OCI-LY3 (cell line): Measurements from ENCODE around the gene FOXO1.
A peak's percentile ranks its signal among the peaks of the same experiment; 100 is the strongest.

ENCODE experiments used
- H2AFZ ChIP-seq: fragments of 200-600, 300-600 bp; shearing (Covaris generic); 2 replicates; pipeline ENCODE4 v1.6.0; 2014; ENCODE audit warnings: antibody characterized with exemption, low read depth, low read length
- H3K27ac ChIP-seq: fragments of 200-600, 300-600 bp; sonication (generic); 2 replicates; pipeline ENCODE4 v1.5.1; 2014; ENCODE audit warnings: mild to moderate bottlenecking, low read length, moderate library complexity, mixed read lengths
- H3K27me3 ChIP-seq: fragments of 200-600, 300-600 bp; sonication (generic); 2 replicates; pipeline ENCODE4 v1.6.1; 2014; ENCODE audit warnings: low read depth, low read length, mixed read lengths
- H3K36me3 ChIP-seq: fragments of 200-600, 300-600 bp; sonication (generic); replicated peaks from 2 replicates; pipeline ENCODE3; 2014; ENCODE audit warnings: low read depth, low read length, mixed read lengths
- H3K4me1 ChIP-seq: fragments of 300-600, 200-600 bp; sonication (generic); 2 replicates; pipeline ENCODE4 v1.6.1; 2014; ENCODE audit warnings: low read length, mixed read lengths
- H3K4me2 ChIP-seq: fragments of 200-600, 300-600 bp; sonication (generic); 2 replicates; pipeline ENCODE4 v1.6.1; 2014; ENCODE audit warnings: low read length, mixed read lengths
- H3K4me3 ChIP-seq: fragments of 300-600, 200-600 bp; sonication (generic); 2 replicates; pipeline ENCODE4 v1.5.1; 2014; ENCODE audit warnings: antibody characterized with exemption, mild to moderate bottlenecking, low read length, moderate library complexity
- H3K79me2 ChIP-seq: fragments of 300-600, 200-600 bp; shearing (Covaris generic); 2 replicates; pipeline ENCODE4 v1.6.1; 2014; ENCODE audit warnings: mild to moderate bottlenecking, low read length, mixed read lengths
- H3K9ac ChIP-seq: fragments of 300-600, 200-600 bp; shearing (Covaris generic); 2 replicates; pipeline ENCODE4 v1.6.0; 2014; ENCODE audit warnings: mild to moderate bottlenecking, low read length, moderate library complexity
- H3K9me3 ChIP-seq: fragments of 200-600, 300-600 bp; shearing (Covaris generic); 2 replicates; pipeline ENCODE4 v1.6.1; 2014; ENCODE audit warnings: low read length, mixed read lengths; ENCODE audit not compliant: insufficient read depth
- H4K20me1 ChIP-seq: fragments of 200-600, 300-600 bp; sonication (generic); 2 replicates; pipeline ENCODE4 v1.6.1; 2016; ENCODE audit warnings: low read length, mixed read lengths; ENCODE audit not compliant: insufficient read depth
- EZH2phosphoT487 ChIP-seq: fragments of 200-600 bp; shearing (Covaris generic); IDR thresholded peaks from 2 replicates; pipeline ENCODE4 v1.6.1; 2018; ENCODE audit warnings: antibody characterized with exemption, mixed run types, low read depth
- TF ChIP-seq, protein P1 (sequence below): fragments of 200-600, 300-600 bp; sonication (generic); IDR thresholded peaks from 2 replicates; pipeline ENCODE4 v1.5.1; 2014; ENCODE audit warnings: antibody characterized with exemption, low read length, low read depth

The FOXO1 gene

DNA sequence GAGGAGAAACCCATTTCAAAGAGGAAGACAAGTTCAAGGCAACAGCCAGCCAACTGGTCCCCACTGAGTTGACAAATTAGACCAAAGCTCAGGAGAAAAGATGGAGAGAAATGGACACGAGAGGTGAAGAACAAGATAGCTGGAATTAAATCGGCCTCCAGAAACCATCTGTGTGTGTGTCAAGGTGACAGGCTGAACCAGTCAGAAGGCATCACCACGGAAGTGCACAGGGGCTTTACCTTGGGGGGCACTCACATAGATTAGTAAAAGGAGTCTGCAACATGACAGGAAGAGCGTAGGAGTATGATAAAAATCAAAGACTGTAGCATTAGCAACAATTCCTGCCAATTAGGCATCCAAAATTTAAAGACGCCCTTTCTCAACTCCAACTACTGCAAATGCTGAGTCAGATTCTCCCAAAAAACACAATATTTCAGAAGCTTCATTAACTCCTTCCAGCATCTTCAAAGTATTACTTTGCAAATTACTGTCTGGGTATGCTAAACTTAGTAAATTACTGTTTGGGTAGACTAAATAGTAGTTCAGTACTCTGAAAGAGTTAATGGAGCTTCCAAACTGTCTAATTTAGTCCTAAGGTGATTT, 66.2 kb downstream of the FOXO1 start:
- Histone ChIP-seq H2AFZ (no peak overlapping the region), H3K9me3 (no peaks in the 10 kb centered on the region), H4K20me1 (peaks cover 80% of the 10 kb centered on the region), H3K4me1 (peaks cover 39% of the 10 kb centered on the region), H3K27me3 (no peaks in the 10 kb centered on the region), H3K9ac (no peak overlapping the region), H3K27ac (no peak overlapping the region), H3K4me2 (no peak overlapping the region), H3K4me3 (no peak overlapping the region), H3K36me3 (peaks cover 5% of the 10 kb centered on the region), H3K79me2 (peaks cover 93% of the 10 kb centered on the region)
- TF ChIP-seq, protein P1, sequence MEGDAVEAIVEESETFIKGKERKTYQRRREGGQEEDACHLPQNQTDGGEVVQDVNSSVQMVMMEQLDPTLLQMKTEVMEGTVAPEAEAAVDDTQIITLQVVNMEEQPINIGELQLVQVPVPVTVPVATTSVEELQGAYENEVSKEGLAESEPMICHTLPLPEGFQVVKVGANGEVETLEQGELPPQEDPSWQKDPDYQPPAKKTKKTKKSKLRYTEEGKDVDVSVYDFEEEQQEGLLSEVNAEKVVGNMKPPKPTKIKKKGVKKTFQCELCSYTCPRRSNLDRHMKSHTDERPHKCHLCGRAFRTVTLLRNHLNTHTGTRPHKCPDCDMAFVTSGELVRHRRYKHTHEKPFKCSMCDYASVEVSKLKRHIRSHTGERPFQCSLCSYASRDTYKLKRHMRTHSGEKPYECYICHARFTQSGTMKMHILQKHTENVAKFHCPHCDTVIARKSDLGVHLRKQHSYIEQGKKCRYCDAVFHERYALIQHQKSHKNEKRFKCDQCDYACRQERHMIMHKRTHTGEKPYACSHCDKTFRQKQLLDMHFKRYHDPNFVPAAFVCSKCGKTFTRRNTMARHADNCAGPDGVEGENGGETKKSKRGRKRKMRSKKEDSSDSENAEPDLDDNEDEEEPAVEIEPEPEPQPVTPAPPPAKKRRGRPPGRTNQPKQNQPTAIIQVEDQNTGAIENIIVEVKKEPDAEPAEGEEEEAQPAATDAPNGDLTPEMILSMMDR, result no peak
- no peak for TF ChIP-seq EZH2phosphoT487

DNA sequence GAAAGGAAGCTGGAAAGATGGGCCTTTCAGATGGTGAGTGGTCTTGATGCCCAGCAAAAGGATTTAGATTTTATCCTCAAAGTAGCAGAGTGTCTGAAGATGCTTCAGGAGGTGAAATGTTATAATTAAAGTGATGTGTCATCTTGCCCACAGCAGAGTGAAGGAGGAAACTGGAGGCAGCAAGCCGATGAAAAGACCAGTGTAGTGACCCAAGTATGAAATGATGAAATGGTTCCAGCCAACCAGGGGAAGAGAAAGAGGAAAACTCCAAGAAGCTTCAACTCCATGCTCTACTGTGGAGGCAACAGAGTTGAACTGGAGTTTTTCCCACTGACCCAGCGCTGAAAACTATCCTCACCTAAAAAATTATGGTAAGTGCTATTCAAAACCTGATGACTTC, 66.7 kb downstream of the FOXO1 start:
- Histone ChIP-seq H3K4me2 (peak overlapping the region; percentile 56), H3K9ac (no peak overlapping the region), H3K27ac (no peak overlapping the region), H3K4me3 (no peak overlapping the region), H3K27me3 (no peaks in the 10 kb centered on the region), H3K9me3 (no peaks in the 10 kb centered on the region), H3K4me1 (peaks cover 39% of the 10 kb centered on the region), H3K79me2 (peaks cover 96% of the 10 kb centered on the region), H3K36me3 (peaks cover 5% of the 10 kb centered on the region), H4K20me1 (peaks cover 83% of the 10 kb centered on the region), H2AFZ (no peak overlapping the region)
- TF ChIP-seq, protein P1, result no peak
- TF ChIP-seq EZH2phosphoT487, result no peak

DNA sequence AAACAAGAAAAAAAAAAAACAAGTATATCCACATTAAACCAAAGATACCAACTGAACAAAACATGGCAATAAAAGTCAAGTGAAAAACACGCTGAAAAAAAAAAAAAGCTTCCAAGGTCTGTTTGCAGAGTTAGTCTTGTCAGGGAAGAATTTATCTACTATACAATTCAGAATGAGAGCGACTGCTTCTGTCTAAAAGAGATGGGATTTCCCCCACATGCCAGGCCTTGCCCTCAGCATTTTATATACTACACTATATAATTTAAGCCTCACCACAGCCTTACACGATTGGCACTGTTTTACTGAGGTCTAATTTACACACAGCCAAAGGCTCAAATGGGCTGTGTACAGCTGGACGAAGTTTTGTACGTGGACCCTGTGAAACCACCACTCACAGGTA, 67.3 kb downstream of the FOXO1 start:
- Histone ChIP-seq H3K27ac (no peak overlapping the region), H3K4me2 (peak overlapping the region; percentile 56), H3K4me1 (peaks cover 39% of the 10 kb centered on the region), H3K9ac (no peak overlapping the region), H4K20me1 (peaks cover 84% of the 10 kb centered on the region), H3K27me3 (no peaks in the 10 kb centered on the region), H3K79me2 (peaks cover 96% of the 10 kb centered on the region), H2AFZ (no peak overlapping the region), H3K4me3 (0 out of 2 replicates have a peak overlapping the region, but pooled peaks have one; percentile 15), H3K9me3 (no peaks in the 10 kb centered on the region), H3K36me3 (peaks cover 5% of the 10 kb centered on the region)
- TF ChIP-seq EZH2phosphoT487, result no peak
- TF ChIP-seq, protein P1, result no peak

DNA sequence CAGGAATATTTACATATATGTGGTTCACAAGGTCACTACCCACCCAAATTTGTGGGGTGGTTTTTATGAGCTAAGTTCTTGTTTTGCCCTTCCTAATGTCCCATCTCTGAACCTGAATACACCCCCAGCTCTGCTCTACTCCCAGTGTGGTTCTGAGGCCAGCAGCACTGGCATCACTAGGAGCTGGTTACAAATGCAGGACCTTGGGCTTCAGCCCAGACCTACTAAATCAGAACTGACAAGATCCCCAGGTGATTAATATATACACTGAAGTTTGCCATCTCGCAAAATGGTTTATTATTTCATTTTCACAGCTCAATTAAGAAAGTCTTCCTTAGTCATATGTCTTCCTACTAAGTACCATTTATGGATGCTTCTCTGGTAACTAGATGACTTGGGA, 67.9 kb downstream of the FOXO1 start:
- peaks cover 39% of the 10 kb centered on the region for H3K4me1 ChIP-seq
- peak overlapping the region; percentile 56 for H3K4me2 ChIP-seq
- peaks cover 96% of the 10 kb centered on the region for H3K79me2 ChIP-seq
- peaks cover 5% of the 10 kb centered on the region for H3K36me3 ChIP-seq
- no peak overlapping the region for H2AFZ ChIP-seq
- H3K9me3 ChIP-seq, result no peaks in the 10 kb centered on the region
- no peak overlapping the region for H3K4me3 ChIP-seq
- no peak overlapping the region for H3K9ac ChIP-seq
- peaks cover 84% of the 10 kb centered on the region for H4K20me1 ChIP-seq
- no peak overlapping the region for H3K27ac ChIP-seq
- H3K27me3 ChIP-seq, result no peaks in the 10 kb centered on the region
- TF ChIP-seq, protein P1, result no peak
- TF ChIP-seq EZH2phosphoT487, result no peak
